Measurements from ENCODE around the gene MMD2.

MMD2 gene

DNA sequence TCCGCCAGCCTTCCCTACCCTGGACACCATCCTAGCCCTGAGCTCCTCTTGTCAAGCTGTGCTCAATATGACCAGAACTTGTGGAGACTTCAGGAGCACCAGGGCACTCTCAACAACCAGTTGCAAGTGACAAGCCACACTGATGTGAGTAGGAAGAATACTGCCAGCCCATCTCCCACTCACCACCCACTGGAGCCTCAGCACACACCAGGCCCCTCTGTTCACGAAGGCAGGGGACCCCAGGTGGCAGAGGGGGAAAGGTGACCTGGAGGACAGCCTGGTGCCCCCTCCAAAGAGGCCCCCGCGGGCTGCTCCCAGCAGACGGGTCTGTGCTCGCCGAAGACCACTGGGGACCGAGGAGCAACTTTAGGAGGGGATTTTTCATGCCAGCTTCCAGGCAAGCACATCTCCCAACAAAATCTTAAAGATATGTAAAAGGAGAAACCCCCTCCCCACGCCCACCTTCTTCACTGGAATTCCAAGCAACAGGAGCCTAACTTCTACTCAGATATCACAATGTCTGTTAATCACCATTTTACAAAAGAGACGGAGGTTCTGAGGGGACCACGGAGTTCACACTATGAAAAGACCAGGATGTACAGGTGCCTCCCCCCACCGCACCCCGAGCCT lies 1.0 kb downstream of the MMD2 start:
- DNase-seq: no peak

DNA sequence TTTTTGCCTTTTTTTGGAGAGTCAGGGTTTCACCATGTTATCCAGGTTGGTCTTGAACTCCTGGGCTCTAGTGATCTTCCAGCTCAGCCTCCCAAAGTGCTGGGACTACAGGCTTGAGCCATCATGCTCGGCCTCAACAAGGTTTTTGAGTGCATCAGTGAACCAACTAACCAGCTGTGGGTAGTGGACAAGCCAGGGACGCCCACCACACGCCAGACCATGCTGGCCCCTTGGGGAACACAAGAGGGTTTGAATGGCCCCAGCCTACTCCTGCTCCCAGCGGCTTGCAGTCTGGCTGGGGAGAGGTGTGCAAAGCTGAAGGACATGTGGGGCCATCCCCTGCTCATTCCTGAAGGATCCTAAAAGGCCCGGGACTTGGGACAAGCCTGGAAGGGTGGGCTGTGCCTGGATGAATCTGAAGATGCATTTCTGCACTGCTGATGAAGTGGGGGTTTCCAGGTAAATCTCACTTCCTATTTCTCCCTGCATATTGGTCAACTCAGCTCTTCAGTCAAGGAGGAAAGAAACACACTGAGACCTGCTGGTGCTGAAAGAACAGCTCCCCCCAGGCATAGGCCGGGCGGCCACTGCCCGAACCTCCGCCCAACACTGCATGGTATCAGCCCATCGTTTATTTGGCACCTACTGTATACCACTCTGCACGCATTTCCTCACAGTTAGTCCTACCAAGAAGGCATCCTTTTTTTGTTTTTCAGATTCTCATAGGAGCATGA lies 6.9 kb downstream of the MMD2 start:
- DNase-seq: no peak

GRCh38 chr7:4951304-4951703 lies 7.7 kb downstream of the MMD2 start:
- DNase-seq: no peak

- no peak for DNase-seq
Measured at GRCh38 chr7:4948402-4948801, 10.6 kb downstream of the MMD2 start.

GRCh38 chr7:4945949-4946348 lies 13.0 kb downstream of the MMD2 start:
- no peak for DNase-seq

- DNase-seq: no peak
Measured at GRCh38 chr7:4944939-4945338, 14.0 kb downstream of the MMD2 start.

GRCh38 chr7:4943297-4943696 lies 15.7 kb downstream of the MMD2 start:
- no peak for DNase-seq

DNA sequence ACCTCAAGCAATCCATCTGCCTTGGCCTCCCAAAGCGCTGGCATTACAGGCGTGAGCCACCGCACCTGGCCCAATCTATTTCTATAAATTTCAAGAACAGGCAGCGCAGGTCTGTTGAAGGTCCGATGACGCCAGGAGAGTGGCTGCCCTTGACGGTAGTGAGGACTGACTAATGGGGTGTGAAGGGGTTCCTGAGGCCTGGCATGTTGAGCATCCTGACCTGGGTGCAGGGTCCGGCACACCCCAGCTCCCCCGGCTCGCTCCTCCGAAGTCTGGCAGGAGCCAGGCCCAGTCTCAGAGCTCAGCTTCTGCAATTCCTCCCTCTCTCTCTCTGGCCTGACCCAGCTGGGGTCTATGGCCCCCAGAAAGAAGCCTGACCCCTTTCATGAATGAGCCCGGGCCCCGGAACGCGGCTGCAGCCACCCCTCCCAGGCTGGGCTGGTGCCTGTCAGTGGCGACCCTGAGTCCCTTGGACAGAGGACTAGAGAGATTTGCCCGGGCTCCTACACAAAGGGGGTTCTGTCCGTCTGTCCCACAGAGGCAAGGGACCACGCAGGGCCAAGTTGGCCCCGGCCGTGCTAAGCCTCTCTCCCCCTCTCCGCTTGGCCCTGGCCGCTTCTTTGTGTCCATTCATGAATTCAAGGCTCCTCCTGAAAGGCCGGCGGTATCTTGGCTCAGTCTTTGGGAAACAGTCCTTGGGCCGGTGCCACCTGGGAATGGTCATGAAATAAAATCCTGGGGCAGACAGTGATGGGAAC lies 18.8 kb downstream of the MMD2 start:
- DNase-seq: no peak

DNA sequence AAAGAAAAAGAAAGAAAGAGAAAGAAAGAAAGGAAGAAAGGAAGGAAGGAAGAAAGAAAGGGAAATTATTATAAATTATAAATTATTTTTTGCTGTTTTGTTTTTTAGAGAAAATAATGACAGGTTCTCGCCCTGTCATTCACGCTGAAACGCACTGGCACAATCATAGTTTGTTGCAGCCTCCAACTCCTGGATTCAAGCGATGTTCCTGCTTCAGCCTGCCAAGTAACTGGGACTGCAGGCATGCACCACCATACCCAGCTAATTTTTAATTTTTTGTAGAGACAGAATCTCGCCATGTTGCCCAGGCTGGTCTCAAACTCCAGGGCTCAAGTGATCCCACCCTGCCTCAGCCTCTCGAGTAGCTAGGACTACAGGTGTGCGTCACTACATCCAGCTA lies 21.6 kb downstream of the MMD2 start:
- no peak for DNase-seq

GRCh38 chr7:4934419-4935025 lies 24.5 kb downstream of the MMD2 start:
- DNase-seq: no peak

DNA sequence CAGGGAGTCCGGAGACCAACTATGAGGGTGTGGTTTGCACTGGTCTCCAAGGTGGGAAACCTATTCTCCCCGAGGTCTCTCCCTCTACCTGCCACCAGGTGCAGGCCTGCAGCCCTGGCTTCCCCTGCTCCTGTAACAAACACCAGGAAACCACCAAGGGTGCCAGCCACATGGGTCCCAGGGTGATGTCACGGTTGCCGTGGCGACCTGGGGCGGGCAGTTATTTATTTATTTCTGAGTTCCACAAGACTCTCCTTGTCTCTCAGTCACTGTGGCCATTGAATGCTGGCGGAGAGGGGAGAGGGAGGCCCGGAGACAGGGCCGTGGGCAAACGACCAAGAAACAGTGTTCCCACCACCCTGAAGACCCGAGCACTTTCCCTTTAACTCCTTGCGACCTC lies 27.0 kb downstream of the MMD2 start:
- DNase-seq: no peak

- no peak for DNase-seq
Measured at GRCh38 chr7:4929005-4929404, 30.0 kb downstream of the MMD2 start.

- no peak for DNase-seq
Measured at GRCh38 chr7:4928445-4928844, 30.5 kb downstream of the MMD2 start.

GRCh38 chr7:4919969-4920766 lies 38.8 kb downstream of the MMD2 start:
- no peak for DNase-seq

DNA sequence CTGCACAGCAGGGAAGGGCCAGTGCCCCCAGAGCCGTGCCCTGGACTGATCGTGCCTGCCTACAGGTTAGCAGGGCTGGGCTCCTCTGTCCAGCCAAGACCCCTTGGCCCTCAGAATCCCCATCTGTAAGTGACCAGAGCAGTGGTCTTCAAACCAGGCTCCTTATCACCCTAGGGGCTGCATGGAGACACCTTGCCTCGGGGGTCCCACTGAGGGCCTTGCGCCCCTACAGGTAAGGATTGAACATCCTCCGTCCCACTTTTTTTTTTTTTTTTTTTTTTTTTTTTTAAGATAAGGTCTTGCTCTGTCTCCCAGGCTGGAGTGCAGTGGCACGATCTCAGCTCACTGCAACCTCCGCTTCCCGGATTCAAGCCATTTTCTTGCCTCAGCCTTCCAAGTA lies 42.9 kb downstream of the MMD2 start:
- DNase-seq: no peak

DNA sequence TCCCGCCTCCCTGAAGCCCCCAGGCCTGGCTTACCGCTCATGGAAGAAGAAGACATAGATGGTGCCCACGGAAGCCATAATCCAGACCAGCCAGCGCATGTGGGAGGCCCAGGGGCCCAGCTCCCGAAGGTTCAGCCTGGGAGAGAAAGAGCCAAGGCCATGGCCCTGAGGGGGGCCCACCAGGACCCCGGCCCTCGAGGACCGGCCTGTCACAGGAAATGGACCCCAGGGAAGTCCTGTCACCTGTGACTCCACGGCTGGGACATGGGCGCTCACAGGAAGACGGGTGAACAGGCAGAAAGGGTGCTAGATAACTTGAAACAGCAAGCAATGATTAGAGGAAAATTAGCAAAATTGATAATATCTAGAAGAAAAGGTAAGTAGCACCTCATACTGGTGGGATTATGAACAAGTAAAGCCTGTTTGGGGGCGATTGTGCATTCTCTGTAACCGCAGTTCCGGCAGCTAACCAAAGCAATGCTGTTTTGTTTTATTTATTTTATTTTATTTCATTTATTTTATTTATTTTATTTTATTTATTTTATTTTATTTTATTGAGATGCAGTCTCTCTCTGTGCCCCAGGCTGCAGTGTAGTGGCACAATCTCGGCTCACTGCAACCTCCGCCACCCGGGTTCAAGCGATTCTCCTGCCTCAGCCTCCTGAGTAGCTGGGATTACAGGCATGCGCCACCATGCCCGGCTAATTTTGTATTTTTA lies 47.7 kb downstream of the MMD2 start:
- DNase-seq: no peak

GRCh38 chr7:4906682-4907081 lies 52.3 kb downstream of the MMD2 start:
- no peak for DNase-seq

GRCh38 chr7:4905171-4905570 lies 53.8 kb downstream of the MMD2 start:
- no peak for DNase-seq

DNA sequence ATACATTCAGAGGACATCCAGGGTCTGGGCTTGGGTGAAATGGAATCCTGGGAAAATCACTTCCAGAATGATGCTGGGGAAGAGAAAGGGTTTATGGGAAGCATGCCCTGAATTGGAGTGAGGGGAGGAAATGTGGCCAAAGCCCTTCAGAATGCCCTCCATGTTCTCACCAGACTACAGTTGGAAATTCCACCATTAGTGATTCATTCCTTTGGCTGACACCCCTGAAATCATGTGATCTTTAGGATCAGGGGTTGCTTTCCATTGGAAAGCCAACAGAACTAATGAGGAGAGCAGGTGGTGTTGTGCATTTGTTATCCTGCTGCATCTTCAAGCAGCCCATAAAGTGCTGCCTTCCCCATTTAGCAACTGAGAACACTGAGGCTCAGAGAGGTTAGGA lies 54.6 kb downstream of the MMD2 start:
- DNase-seq: no peak

- no peak for DNase-seq
Measured at GRCh38 chr7:4895766-4896165, 63.2 kb downstream of the MMD2 start.

- no peak for DNase-seq
Measured at GRCh38 chr7:4894482-4894881, 64.5 kb downstream of the MMD2 start.

- DNase-seq: no peak
Measured at GRCh38 chr7:4893929-4894475, 65.0 kb downstream of the MMD2 start.

Data from stimulated activated CD8-positive, alpha-beta memory T cell treated with anti-CD3 and anti-CD28 coated beads, Interleukin-4, amount 100 ng/mL, for 48 hours (primary cell).